GM19467 (cell line): ENCODE results near the gene COL2A1.

Experiments used
- ATAC-seq: cut with Tn5 transposase; IDR thresholded peaks from one replicate; pipeline ENCODE4 v1.9.1; 2021; ENCODE audit warnings: mild to moderate bottlenecking, moderate library complexity; ENCODE audit not compliant: unreplicated experiment

COL2A1 gene

GRCh38 chr12:48004053-48004941 lies at the start of gene COL2A1:
COL2A1 (minus strand) TSS chr12:48004476; CDS start chr12:48004321, 155 bp downstream.
- ATAC-seq = no peak

- no peak for ATAC-seq
Observed at GRCh38 chr12:48053883-48054282, 49.6 kb upstream of the COL2A1 start.

DNA sequence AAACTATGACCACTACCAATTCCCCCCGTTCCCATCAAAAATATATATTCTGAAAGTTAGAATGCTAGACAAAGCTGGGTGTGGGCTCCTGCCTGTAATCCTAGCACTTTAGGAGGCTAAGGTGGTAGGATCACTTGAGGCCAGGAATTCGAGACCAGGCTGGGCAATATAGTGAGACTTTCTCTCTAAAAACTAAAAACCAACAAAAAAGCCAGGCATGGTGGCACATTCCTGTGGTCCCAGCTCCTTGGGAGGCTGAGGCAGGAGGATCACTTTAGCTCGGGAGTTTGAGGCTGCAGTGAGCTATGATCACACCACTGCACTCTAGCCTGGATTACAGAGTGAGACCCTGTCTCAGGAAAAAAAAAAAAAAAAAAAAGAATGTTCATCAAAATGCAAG lies 48.8 kb upstream of the COL2A1 start:
- no peak for ATAC-seq

DNA sequence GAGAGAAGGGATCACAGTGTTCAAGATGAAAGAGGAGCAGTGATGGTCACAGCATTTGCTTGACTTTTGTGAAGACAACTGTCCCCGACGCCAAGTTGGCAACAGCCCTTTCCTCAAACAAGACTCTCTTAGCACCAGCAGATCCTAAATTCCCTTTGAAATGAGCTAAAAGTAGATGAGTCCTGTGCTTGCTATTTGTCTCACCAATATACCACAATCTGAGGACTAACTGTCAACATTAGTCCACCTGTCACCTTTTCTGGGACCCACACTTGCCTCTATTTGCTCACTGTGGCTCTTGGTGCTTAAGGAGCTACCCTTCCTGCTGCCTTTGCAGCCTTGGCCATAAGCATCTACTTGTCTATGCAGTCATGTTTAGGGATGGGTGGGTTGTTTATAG lies 47.4 kb upstream of the COL2A1 start:
- no peak for ATAC-seq

DNA sequence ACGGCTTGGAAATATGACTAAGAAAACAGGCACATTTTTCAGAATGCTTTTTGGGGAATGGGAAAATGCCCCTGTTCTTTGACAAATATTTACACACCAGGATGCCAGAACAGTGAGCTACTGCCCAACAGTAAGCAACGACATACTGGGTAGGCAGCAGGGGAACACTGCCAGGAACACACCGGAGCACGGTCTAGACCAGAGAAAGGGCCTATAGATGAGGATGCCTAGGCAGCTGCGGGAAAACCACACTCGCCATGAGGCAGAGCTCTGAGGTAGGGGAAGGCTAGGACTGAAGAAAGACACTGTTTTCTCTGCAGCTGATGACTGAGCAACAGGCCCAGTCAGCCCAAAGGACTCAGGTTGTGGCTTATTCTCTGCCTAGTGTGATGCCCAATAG lies 45.9 kb upstream of the COL2A1 start:
- ATAC-seq = no peak

GRCh38 chr12:48045965-48046518 lies 41.8 kb upstream of the COL2A1 start:
- ATAC-seq = no peak

DNA sequence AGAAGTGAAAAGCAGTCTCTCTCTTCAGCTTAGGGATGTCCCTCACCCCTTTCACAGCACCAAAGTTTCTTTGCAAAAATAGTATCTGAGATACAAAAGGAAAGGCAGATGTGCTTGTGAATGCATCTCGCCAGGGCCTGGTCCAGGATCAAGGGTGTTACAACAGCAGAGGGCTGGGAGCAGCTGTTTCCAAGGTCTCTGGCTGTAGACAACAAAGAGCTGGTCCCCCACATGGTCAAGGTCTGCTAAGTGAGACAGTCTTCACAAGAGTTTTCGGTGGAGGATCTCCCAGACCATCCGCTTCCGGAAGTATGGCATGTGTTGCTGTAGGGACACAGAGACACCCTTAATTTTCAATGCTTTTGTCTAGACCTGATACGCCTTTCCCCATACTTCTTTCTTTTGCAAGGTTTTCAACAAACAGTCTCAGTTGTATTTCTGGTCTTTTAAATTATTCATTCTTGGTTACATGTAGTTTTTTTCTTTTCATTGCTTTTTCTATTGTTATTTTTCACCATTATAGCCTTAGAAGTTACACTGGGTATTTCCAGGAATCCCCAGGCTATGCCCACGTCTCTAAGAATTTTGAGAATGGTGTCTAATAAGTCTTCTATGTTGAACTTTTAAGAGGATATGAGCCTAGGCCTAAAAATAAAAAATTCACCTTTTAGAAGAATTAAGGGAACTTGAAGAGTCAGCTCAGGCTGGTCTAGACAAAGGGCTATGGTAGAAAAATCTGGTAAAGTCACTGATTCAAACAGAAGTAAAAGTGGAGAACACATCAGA lies 41.0 kb upstream of the COL2A1 start:
- ATAC-seq = no peak

- ATAC-seq = no peak
Observed at GRCh38 chr12:48044396-48044795, 40.1 kb upstream of the COL2A1 start.

- ATAC-seq = no peak
Observed at GRCh38 chr12:48043771-48044170, 39.5 kb upstream of the COL2A1 start.

GRCh38 chr12:48041591-48042423 lies 37.5 kb upstream of the COL2A1 start:
- ATAC-seq = no peak

GRCh38 chr12:48040354-48040753 lies 36.1 kb upstream of the COL2A1 start:
- no peak for ATAC-seq

DNA sequence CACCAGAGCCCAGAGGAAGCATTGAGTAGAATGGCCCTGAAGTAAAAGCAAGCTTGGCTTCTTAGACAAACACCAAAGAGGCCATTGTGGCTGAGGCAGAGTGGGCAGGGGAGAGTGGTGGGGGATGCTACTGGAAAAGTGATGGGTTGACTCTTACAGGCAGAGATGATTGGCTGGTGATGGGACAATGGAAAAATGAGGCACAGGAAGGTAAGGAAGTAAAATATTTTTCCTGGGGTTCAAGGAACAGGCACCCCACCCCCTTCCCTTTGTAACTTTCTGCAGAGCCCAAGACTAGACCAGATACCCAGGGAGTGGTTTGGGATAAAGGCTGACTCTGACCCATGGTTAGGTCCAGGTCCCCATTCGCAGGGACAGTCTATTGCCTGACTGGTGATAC lies 34.9 kb upstream of the COL2A1 start:
- no peak for ATAC-seq

DNA sequence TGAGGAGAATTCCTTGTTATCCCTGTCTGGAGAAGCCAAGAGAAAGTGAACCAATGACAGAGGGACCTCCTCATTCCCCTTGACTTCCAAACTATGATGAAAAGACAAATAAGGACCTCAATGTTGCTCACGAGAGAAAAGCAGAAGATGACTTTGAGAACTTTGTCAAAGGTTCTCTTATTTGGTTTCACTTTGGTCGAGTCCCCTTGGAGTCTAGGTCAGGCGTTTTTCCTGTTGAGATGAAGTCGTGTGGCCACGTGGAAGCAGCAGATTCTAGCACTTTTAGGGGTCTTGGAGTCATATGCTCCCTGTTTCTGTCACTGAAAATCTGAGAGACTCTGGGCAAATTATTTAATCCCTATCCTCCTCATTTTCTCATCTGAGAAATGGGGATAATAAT lies 33.8 kb upstream of the COL2A1 start:
- ATAC-seq = no peak

DNA sequence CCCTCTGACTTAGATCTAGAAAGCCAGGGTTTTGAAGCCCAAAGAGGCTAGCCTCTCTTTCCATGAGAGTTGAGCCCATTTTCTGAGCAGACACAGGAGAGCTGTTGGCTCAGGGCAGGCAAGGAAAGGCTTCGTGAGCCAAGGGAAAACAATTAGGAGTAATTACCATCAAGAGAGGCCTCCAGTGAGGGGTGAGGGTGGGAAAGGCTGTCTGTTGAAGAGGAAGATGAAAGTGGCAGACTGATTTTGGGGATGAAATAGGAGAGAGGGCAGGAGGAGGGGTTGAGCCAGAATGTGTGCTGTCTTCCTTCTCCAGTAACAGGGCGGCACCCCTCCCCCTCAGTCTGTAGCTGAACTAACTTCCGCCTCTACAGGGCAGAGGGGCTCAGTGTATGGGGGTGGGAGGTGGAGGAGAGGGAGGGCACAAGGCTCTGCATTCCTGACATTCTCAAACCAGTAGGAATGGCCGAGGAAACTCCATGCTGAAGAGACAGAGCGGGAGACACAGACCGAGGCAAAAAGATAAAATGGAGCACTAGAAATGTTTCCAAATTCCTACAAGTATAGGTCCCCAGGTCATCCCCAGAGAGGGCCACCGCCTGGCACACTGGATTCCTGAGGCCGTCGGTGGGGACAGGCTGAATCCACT lies 33.1 kb upstream of the COL2A1 start:
- ATAC-seq = no peak

GRCh38 chr12:48036818-48037217 lies 32.5 kb upstream of the COL2A1 start:
- no peak for ATAC-seq

DNA sequence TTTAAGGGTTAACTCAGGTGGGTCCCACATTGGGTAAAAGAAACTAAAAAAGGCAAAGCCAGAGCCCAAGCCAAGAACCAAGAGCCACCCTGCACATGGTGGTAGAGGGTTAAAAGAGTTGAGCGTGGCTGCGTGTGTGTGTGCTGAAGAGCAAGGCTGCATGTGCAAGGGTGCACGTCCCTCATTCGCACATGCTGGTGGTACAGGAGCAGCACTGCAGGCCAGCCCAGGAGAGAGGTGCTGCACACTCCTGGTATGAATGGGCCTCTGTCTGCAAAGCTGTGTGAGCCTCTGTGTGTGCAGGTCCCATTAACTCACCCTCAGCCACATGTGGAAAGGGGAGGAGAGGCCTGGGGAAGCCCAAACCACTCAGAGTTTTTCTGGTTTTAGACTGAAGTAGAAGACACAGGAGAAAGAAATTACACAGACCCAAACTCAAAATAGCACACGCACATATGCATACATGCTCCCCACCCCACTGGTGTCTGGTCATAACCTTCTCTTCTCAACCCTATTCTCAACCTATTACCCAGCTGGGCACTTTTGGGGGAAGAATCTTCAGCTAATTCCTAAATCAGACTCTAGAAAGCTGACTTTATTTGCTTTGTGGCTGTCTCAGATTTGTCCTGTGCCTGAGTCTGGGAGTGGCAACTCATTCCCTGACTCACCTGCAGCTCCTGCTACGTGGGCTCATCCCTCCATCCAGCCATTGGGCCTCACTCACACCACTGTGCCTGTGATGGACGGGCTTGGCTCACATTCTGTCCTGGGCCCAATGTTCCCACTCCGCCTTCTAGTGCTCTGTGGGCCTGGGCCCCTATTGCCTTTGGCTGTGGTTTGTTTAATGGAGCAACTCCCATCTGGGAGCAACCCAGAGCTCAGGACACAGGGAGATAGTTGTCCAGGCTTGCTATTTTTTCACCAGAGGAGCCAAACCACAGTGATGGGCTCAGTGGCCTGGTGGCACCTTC lies 30.8 kb upstream of the COL2A1 start:
- ATAC-seq = no peak

DNA sequence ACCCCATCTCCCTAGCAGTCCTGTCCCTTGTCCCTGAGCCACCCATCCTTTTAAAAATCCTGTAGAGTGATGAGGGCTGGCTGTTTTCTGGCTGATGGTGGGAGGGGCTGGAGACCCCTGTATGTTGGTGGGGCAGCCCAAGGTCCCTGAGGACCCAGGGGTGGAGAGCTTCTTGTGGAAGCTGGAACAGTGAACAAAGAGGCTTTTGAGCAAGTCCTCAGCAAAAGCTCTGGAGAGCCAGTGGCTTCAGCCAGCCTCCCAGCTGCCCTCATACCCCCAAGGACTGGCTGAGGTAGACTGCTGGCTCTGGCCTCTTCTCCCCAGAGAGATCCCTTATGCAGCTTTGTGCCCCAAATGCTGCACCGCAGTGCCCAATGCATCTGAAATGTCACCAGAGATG lies 29.2 kb upstream of the COL2A1 start:
- ATAC-seq = no peak

DNA sequence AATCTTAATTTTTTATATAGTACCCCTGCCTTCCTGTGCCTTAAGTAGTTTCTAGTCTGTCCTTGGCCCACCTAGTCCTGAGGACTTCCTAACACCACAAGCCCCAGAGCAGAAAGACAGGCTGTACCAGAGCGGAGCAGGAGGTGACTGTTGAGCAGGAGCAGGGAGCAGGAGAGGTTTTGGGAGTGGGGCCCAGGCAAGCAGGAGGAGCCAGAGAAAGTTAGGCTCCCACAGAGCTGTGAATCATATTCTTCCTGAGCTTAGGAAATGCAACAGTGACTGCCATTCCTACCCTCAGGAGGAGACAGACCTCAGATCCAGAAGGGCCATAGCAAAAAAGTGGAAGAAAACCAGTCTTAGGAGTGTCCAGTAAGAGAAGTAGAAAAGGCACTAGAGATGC lies 28.3 kb upstream of the COL2A1 start:
- ATAC-seq = no peak
